ENCODE measurements around the gene C19orf25.
A peak's percentile ranks its signal among the peaks of the same experiment; 100 is the strongest.

C19orf25 gene

DNA sequence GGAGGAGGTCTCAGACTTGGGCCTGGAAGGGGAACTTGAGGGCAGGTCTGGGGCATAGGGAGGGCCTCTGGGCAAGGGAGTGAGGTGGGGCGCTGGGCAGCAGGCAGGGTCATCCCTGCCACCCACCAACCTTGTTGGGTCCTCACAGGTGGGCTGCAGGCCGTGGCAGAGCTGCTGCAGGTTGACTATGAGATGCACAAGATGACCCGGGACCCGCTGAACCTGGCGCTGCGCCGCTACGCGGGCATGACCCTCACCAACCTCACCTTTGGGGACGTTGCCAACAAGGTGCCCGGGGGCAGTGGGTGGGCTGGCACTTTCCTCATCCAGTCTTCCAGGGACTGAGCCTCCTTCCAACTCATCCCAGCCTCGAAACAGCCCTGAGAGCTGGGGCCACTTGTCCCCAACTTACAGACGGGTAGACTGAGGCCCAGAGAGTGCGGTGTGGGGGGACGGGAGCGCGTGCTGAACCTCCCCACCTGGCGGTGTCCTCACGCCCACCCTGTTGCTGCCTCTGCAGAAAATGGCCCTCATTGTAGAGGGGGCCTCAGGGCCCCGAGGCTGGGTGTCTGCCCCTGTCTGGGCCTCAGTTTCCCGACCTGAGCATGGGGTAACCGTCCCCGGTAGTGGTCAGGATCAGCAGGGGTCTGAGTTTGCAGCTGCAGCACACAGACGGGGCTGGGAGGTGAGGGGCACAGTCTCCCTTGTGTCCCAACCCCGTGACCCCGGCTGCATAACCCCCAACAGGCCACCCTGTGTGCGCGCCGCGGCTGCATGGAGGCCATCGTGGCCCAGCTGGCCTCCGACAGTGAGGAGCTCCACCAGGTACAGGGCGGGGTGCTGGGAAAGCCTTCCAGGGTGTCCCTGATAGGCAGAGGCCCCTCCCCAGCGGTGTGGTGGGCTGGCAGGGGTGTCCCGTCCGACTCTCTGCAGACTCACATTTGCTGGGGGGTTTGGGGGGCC, 18.7 kb downstream of the C19orf25 start:
- no peak for DNase-seq

GRCh38 chr19:1459479-1459878, 19.5 kb downstream of the C19orf25 start:
- DNase-seq, result no peak

- DNase-seq, result no peak
These were observed 21.1 kb downstream of the C19orf25 start for GRCh38 chr19:1457892-1458291.

GRCh38 chr19:1457031-1457739, 21.8 kb downstream of the C19orf25 start:
- DNase-seq, result no peak

DNA sequence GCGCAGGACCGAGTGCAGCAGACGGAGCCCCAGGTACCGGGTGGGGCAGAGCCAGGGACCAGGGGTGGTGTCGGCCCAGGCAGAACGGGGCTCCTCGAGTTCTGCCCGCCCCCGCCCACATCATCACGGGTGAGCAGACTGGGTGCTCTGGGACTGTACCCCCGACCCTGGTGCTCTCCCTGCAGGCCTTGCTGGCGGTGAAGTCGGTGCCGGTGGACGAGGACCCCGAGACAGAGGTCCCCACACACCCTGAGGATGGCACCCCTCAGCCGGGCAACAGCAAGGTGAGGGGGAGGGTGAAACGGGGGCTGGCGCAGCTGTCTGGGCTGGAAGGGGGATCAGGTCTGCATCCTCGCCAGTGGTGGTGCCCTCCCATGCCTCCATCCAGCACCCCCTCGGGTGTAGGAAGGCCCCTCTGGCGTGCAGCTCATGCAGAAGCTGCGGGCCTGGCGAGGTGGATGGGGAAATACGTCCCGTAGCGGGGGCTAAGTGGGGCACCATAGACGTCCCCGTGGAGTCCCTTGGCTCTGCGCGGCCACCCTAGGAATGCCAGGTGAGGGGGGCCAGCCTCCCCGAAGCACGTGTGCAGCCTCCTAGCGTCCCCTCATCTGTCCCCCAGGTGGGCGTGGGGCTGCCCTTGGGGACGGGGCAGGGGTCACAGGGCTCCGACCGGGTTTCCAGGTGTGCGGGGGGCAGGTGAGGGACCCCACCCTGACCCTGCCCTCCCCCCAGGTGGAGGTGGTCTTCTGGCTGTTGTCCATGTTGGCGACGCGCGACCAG, 22.7 kb downstream of the C19orf25 start:
- DNase-seq, result no peak

GRCh38 chr19:1455336-1456120, 23.5 kb downstream of the C19orf25 start:
- no peak for DNase-seq

- no peak for DNase-seq
These were observed 24.0 kb downstream of the C19orf25 start for GRCh38 chr19:1455002-1455335.

GRCh38 chr19:1453525-1454364, 25.3 kb downstream of the C19orf25 start:
- no peak for DNase-seq

DNA sequence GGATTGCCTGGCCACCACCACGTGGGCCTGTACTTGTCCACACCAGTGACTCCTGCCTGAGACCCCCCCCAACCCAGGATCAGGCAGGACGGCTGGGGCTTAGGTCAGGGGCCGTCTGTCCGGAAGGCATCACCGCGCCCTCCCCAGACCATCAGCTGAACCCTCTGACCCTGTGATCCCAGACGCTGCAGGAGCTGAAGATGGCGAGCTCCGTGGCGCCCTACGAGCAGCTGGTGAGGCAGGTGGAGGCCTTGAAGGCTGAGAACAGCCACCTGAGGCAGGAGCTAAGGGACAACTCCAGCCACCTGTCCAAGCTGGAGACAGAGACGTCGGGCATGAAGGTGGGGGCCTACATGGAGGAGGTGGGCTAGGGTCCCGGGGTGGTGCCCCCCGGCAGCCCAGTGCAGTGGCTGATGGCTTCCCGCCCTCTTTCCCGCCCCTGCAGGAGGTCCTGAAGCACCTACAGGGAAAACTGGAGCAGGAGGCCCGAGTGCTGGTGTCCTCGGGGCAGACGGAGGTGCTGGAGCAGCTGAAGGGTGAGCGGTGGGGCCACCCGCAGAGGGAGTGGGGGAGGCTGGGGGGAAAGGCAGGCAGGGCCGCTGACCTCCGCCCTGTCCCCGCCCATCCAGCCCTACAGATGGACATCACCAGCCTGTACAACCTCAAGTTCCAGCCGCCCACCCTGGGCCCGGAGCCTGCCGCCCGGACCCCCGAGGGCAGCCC, 26.1 kb downstream of the C19orf25 start:
- no peak for DNase-seq

- DNase-seq, result no peak
These were observed 26.9 kb downstream of the C19orf25 start for GRCh38 chr19:1451916-1452801.

- no peak for DNase-seq
These were observed 28.0 kb downstream of the C19orf25 start for GRCh38 chr19:1450735-1451731.

DNA sequence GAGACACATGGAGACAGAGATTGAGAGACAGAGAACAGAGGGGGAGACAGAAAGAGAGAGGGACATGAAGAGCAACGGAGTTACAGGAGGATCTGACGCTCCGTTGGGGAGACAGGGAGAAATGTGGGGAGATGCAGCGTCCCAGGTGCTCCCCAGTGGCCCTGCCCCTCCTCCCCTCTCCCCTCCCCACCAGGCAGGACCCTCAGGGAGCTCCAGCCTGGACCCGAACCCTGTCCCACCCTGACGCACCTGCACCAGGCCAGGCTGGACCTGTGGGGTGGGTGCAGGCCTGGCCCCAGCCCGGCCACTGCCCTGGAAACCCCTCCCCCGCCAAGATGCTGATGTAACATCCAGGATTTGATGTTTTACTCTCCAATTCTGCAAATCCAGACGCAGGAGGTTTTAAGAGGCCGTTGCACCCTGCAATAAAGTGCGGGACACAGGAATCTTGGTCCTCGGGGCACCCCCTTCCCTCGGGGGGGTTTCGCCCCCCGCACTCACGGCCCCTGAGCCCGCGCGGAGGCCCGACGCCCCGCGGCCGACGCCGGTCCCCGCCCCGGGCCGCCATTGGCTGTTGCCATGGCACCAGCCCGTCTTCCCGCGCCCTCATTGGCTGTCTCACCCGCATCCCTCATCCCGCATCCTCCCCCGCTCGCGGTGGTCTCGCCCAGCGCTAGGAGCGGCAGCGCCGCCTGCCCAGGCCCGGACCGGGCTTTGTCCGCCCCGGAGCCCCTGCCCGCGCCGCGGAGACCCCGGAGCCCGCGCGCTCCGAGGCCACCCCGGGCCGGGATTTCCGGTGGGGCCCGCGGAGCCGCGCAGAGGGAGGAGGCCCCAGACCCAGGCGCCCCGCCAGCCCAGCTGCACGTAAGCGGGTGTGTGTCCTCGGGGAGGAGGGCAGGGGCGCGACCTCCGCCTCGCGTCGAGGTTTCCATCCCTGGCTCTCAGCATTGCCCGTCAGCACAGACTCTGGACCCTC, 29.3 kb downstream of the C19orf25 start, which contains the start of gene APC2:
TSS of gene APC2 (plus strand) at position 655 of the 976 bp plus-strand sequence. CDS start 2,881 bp downstream, outside the sequence.
- peak; percentile 43 for DNase-seq

GRCh38 chr19:1447944-1448343, 31.1 kb downstream of the C19orf25 start:
- no peak for DNase-seq

DNA sequence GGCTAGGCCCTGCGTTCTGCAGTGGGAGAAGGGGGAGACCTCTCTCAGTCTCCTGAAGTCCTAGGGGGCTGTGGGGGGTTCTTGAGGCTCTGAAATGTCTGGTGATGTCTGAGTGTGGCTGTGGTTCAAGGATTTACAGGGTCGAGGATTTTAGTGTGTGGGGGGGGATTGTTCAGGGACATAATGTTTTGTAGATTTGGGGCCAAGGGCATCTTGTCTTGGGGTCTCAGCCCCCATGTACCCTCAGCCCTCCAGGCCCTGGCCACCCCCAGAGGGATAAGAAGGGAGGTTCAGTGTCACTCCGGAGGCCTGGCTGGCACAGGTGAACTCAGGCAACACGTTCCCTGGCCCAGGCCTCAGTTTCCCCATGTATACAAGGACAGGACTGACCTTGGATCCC, 31.5 kb downstream of the C19orf25 start:
- DNase-seq, result no peak

GRCh38 chr19:1446713-1447481, 32.1 kb downstream of the C19orf25 start:
- DNase-seq, result no peak

Measured in NCI-H524 treated with DMSO at 0.1 percent for 48 hours (cell line).